Colon (tissue), 2 donors: ENCODE results near the gene SERTAD4.

Experiments
- FAIRE-seq: peaks from 2 replicates; lab custom pipeline; 2012; peaks lifted over from hg19 to GRCh38; lab: Jason Lieb, UNC
- donor health status: control.
- donor health status: control.

SERTAD4 gene

GRCh38 chr1:210233216-210233494 is 559 bp downstream of the SERTAD4 start:
- no peak for FAIRE-seq

- no peak for FAIRE-seq
Observed at GRCh38 chr1:210233495-210234328, 1.1 kb downstream of the SERTAD4 start.

DNA sequence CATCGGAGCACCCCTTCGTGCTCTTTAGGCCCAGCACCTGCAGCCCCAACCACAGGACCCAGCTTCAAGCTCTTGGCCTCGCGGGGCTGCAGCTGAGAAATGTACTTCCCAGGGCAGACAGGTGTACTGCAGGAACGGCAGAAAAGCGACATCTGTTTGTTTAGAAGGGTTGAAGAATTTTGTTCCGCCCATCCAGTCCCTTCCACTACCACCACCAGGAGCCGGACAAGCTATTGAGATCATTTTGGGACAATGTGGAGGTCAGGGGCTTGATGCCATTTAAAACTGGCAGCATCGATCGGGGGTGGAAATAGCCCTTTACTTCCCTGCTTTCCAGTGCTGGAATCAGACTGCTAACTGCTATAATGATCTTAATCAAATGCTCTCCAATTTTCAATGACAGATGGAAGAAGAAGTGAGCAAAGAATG is 1.7 kb downstream of the SERTAD4 start:
- no peak for FAIRE-seq

GRCh38 chr1:210235363-210236053 is 2.9 kb downstream of the SERTAD4 start:
- FAIRE-seq, result no peak

DNA sequence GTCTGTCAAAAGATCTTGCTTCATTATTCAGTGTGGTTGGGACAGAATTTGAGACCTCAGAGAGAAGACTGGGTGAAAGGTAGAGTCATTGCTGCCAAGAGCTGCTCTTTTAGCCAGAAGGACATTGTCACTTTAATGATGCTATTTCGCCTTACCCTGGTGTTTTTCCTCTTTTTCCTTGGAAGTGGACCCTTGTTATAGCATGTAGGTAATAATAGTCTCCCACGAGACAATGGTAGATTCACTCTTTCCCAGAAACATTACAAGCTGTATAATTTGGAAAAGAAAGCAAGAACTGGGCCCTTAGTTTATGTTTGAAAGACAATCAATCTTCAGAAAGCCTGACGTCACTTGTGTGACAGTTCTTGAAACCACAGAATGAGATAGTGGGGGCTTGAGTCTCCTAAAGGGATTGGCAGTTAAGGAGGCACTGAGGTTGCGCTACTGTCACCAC is 3.8 kb downstream of the SERTAD4 start:
- no peak for FAIRE-seq

- FAIRE-seq, result no peak
Observed at GRCh38 chr1:210236840-210237409, 4.3 kb downstream of the SERTAD4 start.

- FAIRE-seq, result no peak
Observed at GRCh38 chr1:210237479-210237878, 4.9 kb downstream of the SERTAD4 start.

- FAIRE-seq, result no peak
Observed at GRCh38 chr1:210237981-210238380, 5.4 kb downstream of the SERTAD4 start.

- no peak for FAIRE-seq
Observed at GRCh38 chr1:210239349-210240111, 6.9 kb downstream of the SERTAD4 start.

- FAIRE-seq, result no peak
Observed at GRCh38 chr1:210241121-210241520, 8.5 kb downstream of the SERTAD4 start.

DNA sequence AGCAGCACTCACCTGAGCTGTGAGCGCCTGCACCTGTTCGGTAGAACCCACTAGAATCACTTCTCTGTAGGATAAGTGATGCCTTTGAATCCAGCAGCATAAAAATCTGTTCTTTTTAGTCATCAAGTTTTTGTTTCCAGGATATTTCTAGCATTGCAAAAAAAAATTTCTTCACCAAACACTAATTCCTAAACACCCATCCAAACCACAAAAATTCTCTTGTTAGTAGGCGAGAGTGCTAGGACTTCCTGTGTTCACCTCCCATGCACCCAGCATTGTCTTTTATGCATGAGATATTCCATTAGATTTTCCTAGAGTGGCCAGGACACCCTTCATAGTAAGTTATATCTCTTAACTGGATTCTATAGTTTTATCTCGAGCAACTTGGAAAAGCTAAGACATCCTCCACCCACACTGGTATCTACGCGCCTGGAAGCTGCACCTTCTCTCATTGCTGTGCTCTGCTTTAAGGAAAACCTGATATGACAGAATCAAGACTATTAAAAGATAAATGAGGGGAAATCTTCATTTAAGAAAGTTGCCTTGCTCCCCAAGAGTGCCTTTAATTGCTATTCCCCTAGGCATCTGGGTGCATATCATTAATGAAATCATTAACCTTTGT is 12.3 kb downstream of the SERTAD4 start:
- no peak for FAIRE-seq

GRCh38 chr1:210246447-210246846 is 13.9 kb downstream of the SERTAD4 start:
- no peak for FAIRE-seq

DNA sequence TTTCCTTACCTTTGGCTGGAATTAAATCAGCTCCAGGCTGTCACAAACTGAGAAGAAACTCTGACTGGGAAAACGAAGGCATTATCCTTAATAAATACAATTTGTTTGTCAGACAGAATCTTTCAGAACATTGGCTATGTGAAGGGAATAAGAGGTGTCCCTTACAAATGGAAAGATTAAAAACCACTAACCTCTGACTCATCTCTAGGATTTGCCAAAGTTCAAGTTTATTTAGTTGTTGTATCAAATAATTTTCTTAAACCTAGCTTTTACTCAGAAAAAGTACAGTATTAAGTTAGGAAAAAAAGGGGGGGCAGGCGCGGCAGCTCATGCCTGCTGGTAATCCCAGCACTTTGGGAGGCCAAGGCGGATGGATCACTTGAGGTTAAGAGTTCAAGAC is 15.7 kb downstream of the SERTAD4 start:
- FAIRE-seq, result no peak

- no peak for FAIRE-seq
Observed at GRCh38 chr1:210250665-210250997, 18.0 kb downstream of the SERTAD4 start.

GRCh38 chr1:210250998-210251679 is 18.5 kb downstream of the SERTAD4 start:
- no peak for FAIRE-seq

GRCh38 chr1:210251680-210252490 is 19.3 kb downstream of the SERTAD4 start:
- no peak for FAIRE-seq

GRCh38 chr1:210252621-210253051 is 20.0 kb downstream of the SERTAD4 start:
- FAIRE-seq, result no peak

- no peak for FAIRE-seq
Observed at GRCh38 chr1:210254298-210254697, 21.7 kb downstream of the SERTAD4 start.

DNA sequence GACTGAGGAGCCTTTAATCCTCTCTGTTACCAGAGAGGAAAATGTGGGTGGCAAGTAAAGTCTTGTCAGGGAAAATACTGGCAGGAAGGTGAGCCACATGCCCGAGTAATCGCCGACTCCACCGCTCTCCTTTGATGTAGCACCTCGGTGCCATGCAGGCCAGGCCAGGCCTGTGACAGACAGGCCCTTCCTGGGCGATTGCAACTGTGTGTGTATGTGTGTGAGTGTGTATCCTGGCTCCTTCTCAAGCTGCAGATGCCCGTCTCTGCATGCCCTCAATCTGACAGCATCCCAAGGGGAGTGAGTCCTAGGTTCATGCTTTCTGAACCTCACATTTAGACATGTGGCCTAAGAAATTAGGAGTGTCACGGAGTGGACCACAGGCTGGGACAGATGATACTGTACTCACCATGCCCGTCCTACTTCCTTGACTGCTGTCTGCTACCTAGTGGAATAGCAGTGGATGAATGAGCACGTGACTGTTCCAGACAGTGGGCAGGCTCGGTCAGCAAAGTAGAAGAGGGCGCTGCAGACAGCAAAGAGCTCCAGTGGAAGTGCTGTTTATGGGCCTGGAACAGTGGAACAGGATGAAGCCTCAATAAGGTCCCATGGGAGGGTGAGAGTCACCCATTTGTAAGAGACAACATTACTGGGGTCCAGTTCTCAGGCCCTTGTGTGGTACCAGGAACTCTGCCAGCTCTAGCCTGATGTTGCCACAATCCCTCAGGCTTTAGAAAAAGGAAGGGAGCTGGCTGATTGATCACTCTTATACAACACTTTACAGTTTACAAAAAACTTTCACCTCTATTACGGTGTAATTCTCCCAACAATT is 25.3 kb downstream of the SERTAD4 start:
- no peak for FAIRE-seq

GRCh38 chr1:210259561-210259960 is 27.0 kb downstream of the SERTAD4 start:
- no peak for FAIRE-seq
